Subcutaneous abdominal adipose tissue (tissue), 5 donors: ENCODE measurements around the gene MECR.
"Not testable (repeated sequence)": the region's sequence is repeated elsewhere in the genome, so short reads cannot be mapped to it uniquely, and the experiment has no call there.

Experiments used
- H3K27ac ChIP-seq: one replicate; pipeline ENCODE4 v1.7.0; 2013; ENCODE audit warnings: low read depth, mild to moderate bottlenecking, inconsistent platforms, low read length, moderate library complexity
- H3K27me3 ChIP-seq, 5 donors: one replicate each; pipeline ENCODE4 v1.7.0; 2013; ENCODE audit warnings: low read length in 5 of 5, inconsistent platforms in 1 of 5; ENCODE audit not compliant: control insufficient read depth in 5 of 5, insufficient read depth in 4 of 5
- H3K36me3 ChIP-seq, 5 donors: one replicate each; pipeline ENCODE4 v1.7.0; 2013; ENCODE audit warnings: low read length in 5 of 5; ENCODE audit not compliant: control insufficient read depth in 5 of 5, insufficient read depth in 5 of 5
- H3K4me1 ChIP-seq, 5 donors: one replicate each; pipeline ENCODE4 v1.7.0; 2013; ENCODE audit warnings: low read length in 5 of 5, mild to moderate bottlenecking in 3 of 5, moderate library complexity in 1 of 5; ENCODE audit not compliant: control insufficient read depth in 5 of 5, insufficient read depth in 5 of 5
- H3K4me3 ChIP-seq, 5 donors: one replicate each; pipeline ENCODE4 v1.7.0; 2013; ENCODE audit warnings: low read length in 5 of 5, low read depth in 1 of 5
- H3K9ac ChIP-seq, 5 donors: one replicate each; pipeline ENCODE4 v1.7.0; 2013; ENCODE audit warnings: low read length in 5 of 5, mild to moderate bottlenecking in 4 of 5, moderate library complexity in 3 of 5
- H3K9me3 ChIP-seq, 5 donors: one replicate each; pipeline ENCODE4 v1.7.0; 2013; ENCODE audit warnings: low read length in 5 of 5; ENCODE audit not compliant: control insufficient read depth in 5 of 5
- donor health status: healthy.
- donor health status: healthy.
- donor health status: healthy.
- donor health status: healthy.
- donor health status: healthy.

MECR gene

GRCh38 chr1:29224356-29224837, 6.3 kb downstream of the MECR start:
- Histone ChIP-seq H3K36me3 (peaks cover 8 to 37% (median 19%) of the 10 kb centered on the region in 5 donors), H3K4me3 (no peak overlapping the region), H3K9me3 (no peaks in the 10 kb centered on the region), H3K4me1 (peaks cover 0 to 18% (median 13%) of the 10 kb centered on the region in 5 donors), H3K27me3 (no peaks in the 10 kb centered on the region), H3K27ac (no peak overlapping the region), H3K9ac (no peak overlapping the region)

DNA sequence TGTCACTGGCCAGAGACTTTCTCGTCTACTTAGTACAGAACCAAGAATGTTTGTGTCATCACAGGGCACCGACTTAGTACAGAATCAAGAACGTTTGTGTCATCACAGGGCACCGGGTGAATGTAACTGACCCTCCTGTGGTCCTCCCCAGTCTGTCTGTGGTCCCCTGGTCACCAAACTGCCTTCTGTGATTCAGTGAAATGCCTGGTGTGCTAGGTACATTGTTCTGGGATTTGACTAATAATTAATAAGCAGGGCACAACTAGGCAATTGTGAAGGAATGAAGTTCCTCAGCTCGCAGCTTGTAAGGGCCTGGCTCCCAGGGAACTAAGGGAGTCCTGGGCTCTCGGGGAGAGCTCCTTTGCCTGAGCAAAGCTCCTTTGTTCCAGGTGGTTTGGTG, 7.2 kb downstream of the MECR start:
- H3K9ac ChIP-seq: no peak overlapping the region
- H3K4me3 ChIP-seq: no peak overlapping the region
- no peaks in the 10 kb centered on the region for H3K27me3 ChIP-seq
- no peak overlapping the region for H3K27ac ChIP-seq
- H3K9me3 ChIP-seq: no peaks in the 10 kb centered on the region
- peaks cover 0 to 19% (median 7%) of the 10 kb centered on the region in 5 donors for H3K4me1 ChIP-seq
- H3K36me3 ChIP-seq: peaks cover 8 to 43% (median 19%) of the 10 kb centered on the region in 5 donors

GRCh38 chr1:29222686-29223085, 8.0 kb downstream of the MECR start:
- Histone ChIP-seq H3K9me3 (no peaks in the 10 kb centered on the region), H3K4me1 (peaks cover 0 to 24% (median 15%) of the 10 kb centered on the region in 5 donors), H3K9ac (no peak overlapping the region), H3K36me3 (peaks cover 8 to 43% (median 19%) of the 10 kb centered on the region in 5 donors), H3K27ac (no peak overlapping the region), H3K27me3 (no peaks in the 10 kb centered on the region), H3K4me3 (no peak overlapping the region)

- H3K27me3 ChIP-seq, H3K9ac ChIP-seq, H3K27ac ChIP-seq, H3K9me3 ChIP-seq, H3K4me3 ChIP-seq: not testable (repeated sequence)
- Histone ChIP-seq H3K36me3 (peaks cover 8 to 43% (median 19%) of the 10 kb centered on the region in 5 donors), H3K4me1 (peaks cover 0 to 21% (median 16%) of the 10 kb centered on the region in 5 donors)
Measured at GRCh38 chr1:29222260-29222659, 8.5 kb downstream of the MECR start.

GRCh38 chr1:29221296-29221695, 9.4 kb downstream of the MECR start:
- Histone ChIP-seq H3K9ac (no peak overlapping the region), H3K36me3 (peaks cover 8 to 44% (median 21%) of the 10 kb centered on the region in 5 donors), H3K27ac (no peak overlapping the region), H3K9me3 (no peaks in the 10 kb centered on the region), H3K4me3 (no peak overlapping the region), H3K4me1 (peaks cover 0 to 13% (median 11%) of the 10 kb centered on the region in 5 donors), H3K27me3 (no peaks in the 10 kb centered on the region)

GRCh38 chr1:29218223-29218622, 12.5 kb downstream of the MECR start:
- Histone ChIP-seq H3K9me3 (no peaks in the 10 kb centered on the region), H3K4me3 (no peak overlapping the region), H3K36me3 (peaks cover 15 to 50% (median 33%) of the 10 kb centered on the region in 5 donors), H3K27me3 (no peaks in the 10 kb centered on the region), H3K4me1 (peaks cover 0 to 13% (median 11%) of the 10 kb centered on the region in 5 donors), H3K9ac (no peak overlapping the region), H3K27ac (peak overlapping the region; percentile 6)

GRCh38 chr1:29217633-29218032, 13.1 kb downstream of the MECR start:
- Histone ChIP-seq H3K4me3 (no peak overlapping the region), H3K27ac (peak overlapping the region; percentile 6), H3K36me3 (peaks cover 15 to 50% (median 36%) of the 10 kb centered on the region in 5 donors), H3K9me3 (no peaks in the 10 kb centered on the region), H3K9ac (no peak overlapping the region), H3K4me1 (peaks cover 0 to 13% (median 11%) of the 10 kb centered on the region in 5 donors), H3K27me3 (no peaks in the 10 kb centered on the region)

- Histone ChIP-seq H3K9me3 (no peaks in the 10 kb centered on the region), H3K36me3 (peaks cover 9 to 70% (median 46%) of the 10 kb centered on the region in 5 donors), H3K27me3 (no peaks in the 10 kb centered on the region), H3K4me1 (peaks cover 0 to 19% (median 14%) of the 10 kb centered on the region in 5 donors), H3K9ac (peak overlapping the region in 1 of 5 donors; percentile 20), H3K27ac (no peak overlapping the region), H3K4me3 (no peak overlapping the region)
Measured at GRCh38 chr1:29213055-29213454, 17.7 kb downstream of the MECR start.

DNA sequence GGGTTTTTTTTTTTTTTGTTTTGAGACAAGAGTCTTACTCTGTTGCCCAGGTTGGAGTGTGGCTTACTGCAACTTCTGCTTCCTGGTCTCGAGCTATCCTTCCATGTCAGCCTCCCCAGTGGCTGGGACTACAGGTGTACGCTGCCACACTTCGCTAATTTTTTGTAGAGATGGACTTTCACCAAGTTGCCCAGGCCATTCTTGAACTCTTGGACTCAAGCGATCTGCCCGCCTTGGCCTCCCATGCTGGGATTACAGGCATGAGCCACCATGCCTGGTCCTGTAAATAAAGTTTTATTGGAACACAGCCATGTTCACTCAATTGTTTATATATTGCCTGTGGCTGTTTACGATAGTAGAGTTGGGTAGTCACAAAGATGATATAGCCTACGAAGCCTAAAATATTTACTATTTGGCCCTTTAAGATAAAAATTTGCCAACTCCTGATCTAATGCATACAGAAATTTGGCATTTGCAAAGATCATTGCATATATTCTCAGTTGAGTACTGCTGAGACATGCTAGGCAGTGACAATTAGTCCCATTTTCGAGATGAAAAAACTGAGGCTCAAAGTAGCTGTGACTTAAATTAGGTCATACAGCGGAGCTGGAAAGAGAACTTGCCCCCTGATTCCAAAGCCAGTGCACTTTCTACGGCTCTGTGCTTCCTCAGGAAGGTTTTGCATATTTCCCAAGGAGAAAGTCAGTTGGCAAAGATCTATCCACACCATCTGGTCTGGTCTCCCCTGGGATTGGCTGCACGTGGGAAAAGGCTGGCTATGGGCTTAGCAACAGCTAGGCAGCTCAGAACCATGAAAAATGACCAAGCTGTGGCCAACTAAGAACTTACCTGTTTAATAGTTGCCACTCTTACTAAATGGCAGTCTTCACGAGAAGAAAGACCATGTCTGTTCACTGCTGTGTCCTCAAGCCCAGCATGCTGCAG, 19.4 kb downstream of the MECR start:
- H3K4me1 ChIP-seq: peaks cover 0 to 21% (median 14%) of the 10 kb centered on the region in 5 donors
- no peaks in the 10 kb centered on the region for H3K27me3 ChIP-seq
- no peak overlapping the region for H3K27ac ChIP-seq
- H3K9ac ChIP-seq: peak overlapping the region in 1 of 5 donors; percentile 1
- H3K9me3 ChIP-seq: no peaks in the 10 kb centered on the region
- peaks cover 10 to 74% (median 49%) of the 10 kb centered on the region in 5 donors for H3K36me3 ChIP-seq
- no peak overlapping the region for H3K4me3 ChIP-seq
